SK-N-SH treated with all-trans-retinoic acid at 6 μM for 48 hours (cell line): Measurements from ENCODE around the gene C11orf91.

ENCODE experiments used
- ATAC-seq: fragments of 200-7000 bp; cut with Tn5 transposase; 3 replicates; pipeline ENCODE4 v1.9.1; 2020; ENCODE audit warnings: mild to moderate bottlenecking, moderate library complexity
- BACH2 ChIP-seq: fragments of 250-450 bp; sonication (Bioruptor Pico); IDR thresholded peaks from 2 replicates; pipeline ENCODE4 v1.9.0; 2021; ENCODE audit warnings: mild to moderate bottlenecking, borderline replicate concordance
- CSDC2 ChIP-seq: fragments of 250-450 bp; sonication (Bioruptor Pico); IDR thresholded peaks from 2 replicates; pipeline ENCODE4 v1.5.0; 2020; ENCODE audit warnings: mild to moderate bottlenecking, moderate library complexity
- ESRRG ChIP-seq: fragments of 250-450 bp; sonication (Bioruptor Pico); IDR thresholded peaks from 2 replicates; pipeline ENCODE4 v1.6.1; 2021; ENCODE audit warnings: mild to moderate bottlenecking
- GLIS3 ChIP-seq: fragments of 250-450 bp; sonication (Bioruptor Pico); IDR thresholded peaks from 2 replicates; pipeline ENCODE4 v1.5.0; 2020; ENCODE audit warnings: mild to moderate bottlenecking, moderate library complexity
- ISL1 ChIP-seq: fragments of 250-450 bp; sonication (Bioruptor Pico); IDR thresholded peaks from 2 replicates; pipeline ENCODE4 v2.1.2; 2022; ENCODE audit warnings: mild to moderate bottlenecking, moderate library complexity
- OSR1 ChIP-seq: fragments of 250-450 bp; sonication (Bioruptor Pico); IDR thresholded peaks from 2 replicates; pipeline ENCODE4 v1.8.0; 2022; ENCODE audit warnings: moderate library complexity, mild to moderate bottlenecking, inconsistent platforms
- PPARA ChIP-seq: fragments of 250-450 bp; sonication (Bioruptor Pico); IDR thresholded peaks from 2 replicates; pipeline ENCODE4 v1.5.0; 2020; ENCODE audit warnings: mild to moderate bottlenecking, borderline replicate concordance
- SNAI2 ChIP-seq: fragments of 250-450 bp; sonication (Bioruptor Pico); IDR thresholded peaks from 2 replicates; pipeline ENCODE4 v1.5.0; 2020; ENCODE audit warnings: mild to moderate bottlenecking, moderate library complexity
- TCF4 ChIP-seq: fragments of 250-450 bp; sonication (Bioruptor Pico); IDR thresholded peaks from 2 replicates; pipeline ENCODE4 v1.8.0; 2021; ENCODE audit warnings: mild to moderate bottlenecking, moderate library complexity, borderline replicate concordance
- TOX ChIP-seq: fragments of 250-450 bp; sonication (Bioruptor Pico); IDR thresholded peaks from 2 replicates; pipeline ENCODE4 v1.8.0; 2021; ENCODE audit warnings: mild to moderate bottlenecking, moderate library complexity, borderline replicate concordance
- ZC3H10 ChIP-seq: fragments of 250-450 bp; sonication (Bioruptor Pico); IDR thresholded peaks from 2 replicates; pipeline ENCODE4 v1.5.1; 2021; ENCODE audit warnings: mild to moderate bottlenecking, moderate library complexity
- ZFP3 ChIP-seq: fragments of 250-450 bp; sonication (Bioruptor Pico); IDR thresholded peaks from 2 replicates; pipeline ENCODE4 v1.5.0; 2020; ENCODE audit warnings: mild to moderate bottlenecking, moderate library complexity
- ZFP30 ChIP-seq: fragments of 450-650 bp; formaldehyde crosslinking; IDR thresholded peaks from 2 replicates; pipeline ENCODE4 v1.5.0; 2022; ENCODE audit warnings: mild to moderate bottlenecking, moderate library complexity
- ZNF565 ChIP-seq: fragments of 450-650 bp; formaldehyde crosslinking; conservative IDR thresholded peaks from 2 replicates; pipeline ENCODE4 v1.5.0; 2020; ENCODE audit warnings: low read depth, mild to moderate bottlenecking, moderate library complexity
- ZNF70 ChIP-seq: fragments of 450-650 bp; formaldehyde crosslinking; IDR thresholded peaks from 2 replicates; pipeline ENCODE4 v1.5.0; 2020; ENCODE audit warnings: mild to moderate bottlenecking, moderate library complexity
- ZNF8 ChIP-seq: fragments of 450-650 bp; formaldehyde crosslinking; IDR thresholded peaks from 2 replicates; pipeline ENCODE4 v1.5.0; 2020; ENCODE audit warnings: mild to moderate bottlenecking, moderate library complexity
- TF ChIP-seq, protein P1 (sequence below): fragments of 250-450 bp; sonication (Bioruptor Pico); IDR thresholded peaks from 2 replicates; pipeline ENCODE4 v1.5.1; 2020; ENCODE audit warnings: low read depth, mild to moderate bottlenecking, moderate library complexity
- TF ChIP-seq, protein P2 (sequence below): fragments of 250-450 bp; sonication (Bioruptor Pico); IDR thresholded peaks from 2 replicates; pipeline ENCODE4 v1.8.0; 2021; ENCODE audit warnings: low read depth, mild to moderate bottlenecking, moderate library complexity, borderline replicate concordance
- TF ChIP-seq, protein P3 (sequence below): fragments of 250-450 bp; sonication (Bioruptor Pico); IDR thresholded peaks from 2 replicates; pipeline ENCODE4 v1.5.1; 2021; ENCODE audit warnings: mild to moderate bottlenecking, moderate library complexity
- TF ChIP-seq, protein P4 (sequence below): fragments of 250-450 bp; sonication (Bioruptor Pico); IDR thresholded peaks from 2 replicates; pipeline ENCODE4 v1.5.0; 2020; ENCODE audit warnings: mild to moderate bottlenecking, moderate library complexity

The C11orf91 gene, protein sequence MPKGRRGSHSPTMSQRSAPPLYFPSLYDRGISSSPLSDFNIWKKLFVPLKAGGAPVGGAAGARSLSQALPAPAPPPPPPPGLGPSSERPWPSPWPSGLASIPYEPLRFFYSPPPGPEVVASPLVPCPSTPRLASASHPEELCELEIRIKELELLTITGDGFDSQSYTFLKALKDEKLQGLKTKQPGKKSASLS

DNA sequence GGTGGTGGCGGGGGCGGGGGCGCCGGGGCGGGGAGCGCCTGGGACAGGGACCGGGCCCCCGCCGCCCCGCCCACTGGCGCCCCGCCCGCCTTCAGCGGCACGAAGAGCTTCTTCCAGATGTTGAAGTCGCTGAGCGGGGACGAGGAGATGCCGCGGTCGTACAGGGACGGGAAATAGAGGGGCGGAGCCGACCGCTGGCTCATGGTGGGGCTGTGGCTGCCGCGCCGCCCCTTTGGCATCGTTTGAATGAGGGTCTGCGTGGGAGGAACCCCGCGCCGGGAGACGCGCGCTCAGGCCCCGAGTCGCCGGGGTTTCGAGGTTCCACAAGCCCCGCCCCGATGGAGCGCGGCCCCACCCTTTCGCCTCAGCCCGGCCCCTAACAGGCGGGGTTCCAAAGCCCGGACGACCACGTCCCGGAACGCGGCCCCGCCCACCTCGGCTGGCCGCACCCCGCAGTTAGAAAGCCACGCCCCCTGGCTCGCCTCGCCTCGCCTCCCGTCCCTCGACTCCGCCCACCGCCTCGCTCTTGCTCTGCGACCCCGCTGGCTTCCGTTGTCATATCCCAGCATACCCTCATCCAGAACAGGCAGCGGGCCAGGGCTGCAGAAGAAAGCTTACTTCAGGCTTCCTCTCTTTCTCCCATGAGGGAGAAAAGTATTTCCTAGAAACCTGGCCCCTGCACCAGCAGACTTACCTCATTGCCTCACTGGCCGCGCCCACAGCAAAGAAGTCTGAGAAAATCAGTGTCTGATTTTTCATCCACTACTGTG is at the start of gene C11orf91:
Gene C11orf91 (minus strand): TSS at position 325 of the 770 bp plus-strand sequence. CDS start 86 bp downstream, at position 239.
- ATAC-seq: peak; percentile 86

DNA sequence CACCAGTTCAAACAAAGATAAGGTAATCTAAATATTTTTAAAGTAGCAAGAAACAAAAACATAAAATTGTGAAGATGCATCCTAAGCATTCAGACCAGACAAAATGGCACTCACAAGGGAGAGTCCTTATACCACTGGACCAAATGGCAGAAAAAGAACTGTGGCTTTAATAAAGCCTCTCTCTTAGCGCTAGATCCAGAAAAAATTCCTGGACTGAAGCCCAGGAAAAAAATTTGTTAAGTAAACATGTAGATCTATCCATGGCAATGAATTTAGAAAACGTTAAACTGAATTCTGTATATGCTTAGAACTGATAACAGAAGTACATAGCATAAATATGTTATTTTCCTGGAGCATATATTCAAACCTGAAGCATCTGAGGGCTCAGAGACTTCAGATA is 47.4 kb upstream of the C11orf91 start:
- ATAC-seq: peak; percentile 74
- TF ChIP-seq, protein P1, sequence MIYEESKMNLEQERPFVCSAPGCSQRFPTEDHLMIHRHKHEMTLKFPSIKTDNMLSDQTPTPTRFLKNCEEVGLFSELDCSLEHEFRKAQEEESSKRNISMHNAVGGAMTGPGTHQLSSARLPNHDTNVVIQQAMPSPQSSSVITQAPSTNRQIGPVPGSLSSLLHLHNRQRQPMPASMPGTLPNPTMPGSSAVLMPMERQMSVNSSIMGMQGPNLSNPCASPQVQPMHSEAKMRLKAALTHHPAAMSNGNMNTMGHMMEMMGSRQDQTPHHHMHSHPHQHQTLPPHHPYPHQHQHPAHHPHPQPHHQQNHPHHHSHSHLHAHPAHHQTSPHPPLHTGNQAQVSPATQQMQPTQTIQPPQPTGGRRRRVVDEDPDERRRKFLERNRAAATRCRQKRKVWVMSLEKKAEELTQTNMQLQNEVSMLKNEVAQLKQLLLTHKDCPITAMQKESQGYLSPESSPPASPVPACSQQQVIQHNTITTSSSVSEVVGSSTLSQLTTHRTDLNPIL (CRISPR knock-in tag): no peak

More for the DNA sequence above, at the start of gene C11orf91:
- TF ChIP-seq ZNF565 (CRISPR knock-in tag) (no peak), ZFP3 (CRISPR knock-in tag) (no peak), GLIS3 (CRISPR knock-in tag) (no peak), ZFP30 (CRISPR knock-in tag) (no peak), ZNF70 (CRISPR knock-in tag) (no peak), ISL1 (CRISPR knock-in tag) (no peak)
- TF ChIP-seq, protein P2, sequence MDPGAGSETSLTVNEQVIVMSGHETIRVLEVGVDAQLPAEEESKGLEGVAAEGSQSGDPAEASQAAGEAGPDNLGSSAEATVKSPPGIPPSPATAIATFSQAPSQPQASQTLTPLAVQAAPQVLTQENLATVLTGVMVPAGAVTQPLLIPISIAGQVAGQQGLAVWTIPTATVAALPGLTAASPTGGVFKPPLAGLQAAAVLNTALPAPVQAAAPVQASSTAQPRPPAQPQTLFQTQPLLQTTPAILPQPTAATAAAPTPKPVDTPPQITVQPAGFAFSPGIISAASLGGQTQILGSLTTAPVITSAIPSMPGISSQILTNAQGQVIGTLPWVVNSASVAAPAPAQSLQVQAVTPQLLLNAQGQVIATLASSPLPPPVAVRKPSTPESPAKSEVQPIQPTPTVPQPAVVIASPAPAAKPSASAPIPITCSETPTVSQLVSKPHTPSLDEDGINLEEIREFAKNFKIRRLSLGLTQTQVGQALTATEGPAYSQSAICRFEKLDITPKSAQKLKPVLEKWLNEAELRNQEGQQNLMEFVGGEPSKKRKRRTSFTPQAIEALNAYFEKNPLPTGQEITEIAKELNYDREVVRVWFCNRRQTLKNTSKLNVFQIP (CRISPR knock-in tag): no peak
- TF ChIP-seq, protein P1 (CRISPR knock-in tag): no peak

DNA sequence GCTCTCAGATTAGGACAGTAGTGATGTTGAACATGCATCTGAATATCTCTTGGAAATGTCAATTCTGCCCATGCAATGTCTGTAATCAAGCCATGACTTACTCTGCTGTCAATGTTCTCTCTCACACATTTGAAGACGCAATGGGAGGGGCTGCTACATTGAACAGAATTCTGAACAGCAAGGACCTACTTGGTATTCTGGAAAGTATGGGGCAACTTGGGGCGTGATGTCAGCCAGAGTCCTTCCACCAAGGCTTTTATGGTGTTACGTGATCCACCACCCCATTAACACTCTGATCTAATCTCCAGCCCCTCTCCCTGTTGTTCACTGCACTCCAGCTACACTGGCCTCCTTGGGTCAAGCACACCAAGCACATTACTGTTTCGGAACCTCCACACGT is 42.7 kb upstream of the C11orf91 start:
- TF ChIP-seq ESRRG (CRISPR knock-in tag) (no peak), ISL1 (CRISPR knock-in tag) (no peak), SNAI2 (no peak), ZNF565 (CRISPR knock-in tag) (no peak)
- TF ChIP-seq, protein P3, sequence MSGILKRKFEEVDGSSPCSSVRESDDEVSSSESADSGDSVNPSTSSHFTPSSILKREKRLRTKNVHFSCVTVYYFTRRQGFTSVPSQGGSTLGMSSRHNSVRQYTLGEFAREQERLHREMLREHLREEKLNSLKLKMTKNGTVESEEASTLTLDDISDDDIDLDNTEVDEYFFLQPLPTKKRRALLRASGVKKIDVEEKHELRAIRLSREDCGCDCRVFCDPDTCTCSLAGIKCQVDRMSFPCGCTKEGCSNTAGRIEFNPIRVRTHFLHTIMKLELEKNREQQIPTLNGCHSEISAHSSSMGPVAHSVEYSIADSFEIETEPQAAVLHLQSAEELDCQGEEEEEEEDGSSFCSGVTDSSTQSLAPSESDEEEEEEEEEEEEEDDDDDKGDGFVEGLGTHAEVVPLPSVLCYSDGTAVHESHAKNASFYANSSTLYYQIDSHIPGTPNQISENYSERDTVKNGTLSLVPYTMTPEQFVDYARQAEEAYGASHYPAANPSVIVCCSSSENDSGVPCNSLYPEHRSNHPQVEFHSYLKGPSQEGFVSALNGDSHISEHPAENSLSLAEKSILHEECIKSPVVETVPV (CRISPR knock-in tag): no peak
- TF ChIP-seq, all 23 proteins: peak for 0
- no peak for ATAC-seq

DNA sequence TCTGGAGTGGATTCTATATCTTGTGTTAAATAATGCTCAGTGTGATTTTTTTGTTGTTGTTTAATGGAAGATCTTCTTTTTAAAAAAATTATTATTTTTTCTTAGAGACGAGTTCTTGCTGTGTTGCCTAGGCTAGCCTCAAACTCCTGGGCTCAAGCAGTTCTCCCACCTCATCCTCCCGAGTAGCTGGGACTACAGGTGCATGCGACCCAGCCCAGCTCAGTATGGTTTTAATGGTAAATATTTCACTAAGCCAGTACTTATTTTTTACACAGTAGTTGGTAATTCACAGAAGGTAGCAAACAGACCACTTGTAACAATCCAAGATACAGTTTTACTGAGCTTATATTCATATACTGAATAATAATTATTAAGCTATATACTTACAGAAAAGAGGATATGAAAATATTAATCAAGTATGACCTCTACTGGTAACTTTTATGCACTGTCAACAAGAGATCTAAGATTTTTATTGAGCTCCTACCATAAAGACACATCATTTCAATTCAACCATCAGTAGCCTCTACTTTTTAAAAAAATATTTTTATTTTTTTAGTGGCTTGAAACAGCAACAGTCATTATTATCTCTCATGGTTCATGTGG is 41.7 kb upstream of the C11orf91 start:
- peak; percentile 86 for ATAC-seq
- no peak for TF ChIP-seq ZFP30 (CRISPR knock-in tag)
- no peak for TF ChIP-seq TCF4
- no peak for TF ChIP-seq ESRRG (CRISPR knock-in tag)
- no peak for TF ChIP-seq ZC3H10 (CRISPR knock-in tag)
- no peak for TF ChIP-seq PPARA (CRISPR knock-in tag)
- TF ChIP-seq OSR1: no peak
- TF ChIP-seq CSDC2 (CRISPR knock-in tag): no peak
- TF ChIP-seq, protein P4, sequence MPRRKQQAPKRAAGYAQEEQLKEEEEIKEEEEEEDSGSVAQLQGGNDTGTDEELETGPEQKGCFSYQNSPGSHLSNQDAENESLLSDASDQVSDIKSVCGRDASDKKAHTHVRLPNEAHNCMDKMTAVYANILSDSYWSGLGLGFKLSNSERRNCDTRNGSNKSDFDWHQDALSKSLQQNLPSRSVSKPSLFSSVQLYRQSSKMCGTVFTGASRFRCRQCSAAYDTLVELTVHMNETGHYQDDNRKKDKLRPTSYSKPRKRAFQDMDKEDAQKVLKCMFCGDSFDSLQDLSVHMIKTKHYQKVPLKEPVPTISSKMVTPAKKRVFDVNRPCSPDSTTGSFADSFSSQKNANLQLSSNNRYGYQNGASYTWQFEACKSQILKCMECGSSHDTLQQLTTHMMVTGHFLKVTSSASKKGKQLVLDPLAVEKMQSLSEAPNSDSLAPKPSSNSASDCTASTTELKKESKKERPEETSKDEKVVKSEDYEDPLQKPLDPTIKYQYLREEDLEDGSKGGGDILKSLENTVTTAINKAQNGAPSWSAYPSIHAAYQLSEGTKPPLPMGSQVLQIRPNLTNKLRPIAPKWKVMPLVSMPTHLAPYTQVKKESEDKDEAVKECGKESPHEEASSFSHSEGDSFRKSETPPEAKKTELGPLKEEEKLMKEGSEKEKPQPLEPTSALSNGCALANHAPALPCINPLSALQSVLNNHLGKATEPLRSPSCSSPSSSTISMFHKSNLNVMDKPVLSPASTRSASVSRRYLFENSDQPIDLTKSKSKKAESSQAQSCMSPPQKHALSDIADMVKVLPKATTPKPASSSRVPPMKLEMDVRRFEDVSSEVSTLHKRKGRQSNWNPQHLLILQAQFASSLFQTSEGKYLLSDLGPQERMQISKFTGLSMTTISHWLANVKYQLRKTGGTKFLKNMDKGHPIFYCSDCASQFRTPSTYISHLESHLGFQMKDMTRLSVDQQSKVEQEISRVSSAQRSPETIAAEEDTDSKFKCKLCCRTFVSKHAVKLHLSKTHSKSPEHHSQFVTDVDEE: no peak
- TF ChIP-seq TOX: no peak
- TF ChIP-seq, protein P1 (CRISPR knock-in tag): no peak
- TF ChIP-seq SNAI2: no peak
- no peak for TF ChIP-seq ISL1 (CRISPR knock-in tag)
- TF ChIP-seq ZNF8: no peak
- TF ChIP-seq, protein P2 (CRISPR knock-in tag): no peak
- TF ChIP-seq ZNF70 (CRISPR knock-in tag): no peak
- no peak for TF ChIP-seq BACH2 (CRISPR knock-in tag)
